HG03064 (cell line): Measurements from ENCODE around the gene CLEC10A.
"Not testable (repeated sequence)": the region's sequence is repeated elsewhere in the genome, so short reads cannot be mapped to it uniquely, and the experiment has no call there.

Experiments used
- ATAC-seq: cut with Tn5 transposase; IDR thresholded peaks from one replicate; pipeline ENCODE4 v1.9.1; 2021; ENCODE audit warnings: low read depth; ENCODE audit not compliant: unreplicated experiment

The CLEC10A gene

GRCh38 chr17:7108981-7109380 is 28.9 kb upstream of the CLEC10A start:
- ATAC-seq = no peak

GRCh38 chr17:7108560-7108925 is 28.5 kb upstream of the CLEC10A start:
- ATAC-seq = no peak

DNA sequence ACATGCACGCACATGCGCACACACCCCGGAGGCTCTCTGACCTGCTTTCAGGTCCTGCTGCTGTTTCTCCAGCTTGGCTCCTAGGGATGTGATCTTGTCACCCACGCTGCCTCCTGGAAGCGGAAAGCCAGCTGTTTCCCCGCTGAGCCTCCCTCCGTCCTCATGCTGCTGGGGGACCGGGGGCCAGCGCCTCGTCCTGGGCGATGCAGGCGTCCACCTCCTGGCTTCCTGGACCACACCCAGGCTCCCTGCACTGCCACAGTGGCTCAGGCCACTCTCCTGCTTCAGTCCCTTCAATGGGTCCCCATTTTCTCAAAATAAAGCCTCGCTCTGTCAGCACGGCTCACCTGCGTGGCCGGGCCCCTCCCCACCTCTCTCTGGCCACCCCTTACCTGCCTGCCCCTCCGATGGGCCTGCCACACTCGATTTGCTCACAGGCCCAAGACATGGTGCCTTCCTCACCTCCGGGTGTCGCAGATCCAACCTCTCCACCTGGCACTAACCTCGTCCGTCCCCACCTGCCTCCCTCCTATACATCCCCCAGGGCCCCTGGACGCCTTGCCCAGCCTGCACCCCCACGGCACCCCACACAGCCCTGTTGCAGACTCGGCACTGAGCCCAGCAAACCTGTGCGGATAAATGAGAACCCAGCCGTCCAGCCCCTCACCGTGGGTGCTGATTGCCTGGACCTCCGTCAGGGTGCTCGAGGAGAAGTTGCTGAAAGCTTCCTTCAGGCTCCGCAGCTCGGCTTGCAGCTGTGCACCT is 27.9 kb upstream of the CLEC10A start:
- no peak for ATAC-seq

- no peak for ATAC-seq
These were observed 27.1 kb upstream of the CLEC10A start for GRCh38 chr17:7107012-7107754.

DNA sequence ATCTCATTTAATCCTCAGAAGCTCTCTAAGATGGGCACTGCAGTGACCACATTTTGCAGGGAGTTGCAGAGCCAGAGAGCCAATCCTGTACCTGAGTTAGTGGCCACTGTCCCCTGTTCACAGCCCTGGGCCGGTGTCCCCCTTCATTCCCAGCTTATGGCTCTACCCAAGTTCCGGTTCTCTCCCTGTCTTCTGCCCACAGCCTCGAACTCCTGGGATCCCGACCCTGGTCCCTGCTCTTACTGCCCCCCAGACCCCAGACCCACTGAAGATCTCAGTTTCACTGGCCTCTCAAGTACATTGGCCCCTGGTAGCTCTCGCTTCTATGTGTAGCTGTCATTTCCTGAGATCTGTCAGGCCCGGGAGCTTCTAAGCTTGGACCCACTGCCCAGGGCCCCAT is 22.4 kb upstream of the CLEC10A start:
- ATAC-seq = no peak

GRCh38 chr17:7101531-7101930 is 21.5 kb upstream of the CLEC10A start:
- ATAC-seq = no peak

DNA sequence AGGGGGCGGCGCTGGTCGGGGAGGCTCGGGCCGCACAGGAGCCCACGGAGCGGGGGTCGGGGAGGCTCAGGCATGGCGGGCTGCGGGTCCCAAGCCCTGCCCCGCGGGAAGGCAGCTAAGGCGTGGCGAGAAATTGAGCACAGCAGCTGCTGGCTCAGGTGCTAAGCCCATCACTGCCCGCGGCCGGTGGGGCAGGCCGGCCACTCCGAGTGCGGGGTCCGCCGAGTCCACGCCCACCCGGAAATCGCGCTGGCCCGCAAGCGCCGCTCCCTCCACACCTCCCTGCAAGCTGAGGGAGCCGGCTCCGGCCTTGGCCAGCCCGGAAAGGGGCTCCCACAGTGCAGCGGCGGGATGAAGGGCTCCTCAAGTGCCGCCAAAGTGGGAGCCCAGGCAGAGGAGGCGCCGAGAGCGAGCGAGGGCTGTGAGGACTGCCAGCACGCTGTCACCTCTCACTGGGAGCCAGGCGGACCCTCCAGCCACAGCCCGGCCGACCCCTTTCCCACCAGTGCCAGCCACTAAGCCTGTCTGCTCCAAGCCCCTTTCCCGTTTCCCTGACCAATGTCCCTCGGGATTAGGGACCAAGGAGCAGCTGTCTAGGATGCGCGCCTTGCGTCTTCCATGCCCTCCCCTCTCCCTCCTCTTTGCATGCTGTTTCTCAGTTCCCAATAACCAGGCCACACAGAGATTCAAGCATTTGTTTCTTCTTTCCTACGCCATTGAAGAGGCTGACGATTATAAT is 20.8 kb upstream of the CLEC10A start:
- ATAC-seq = not testable (repeated sequence)

DNA sequence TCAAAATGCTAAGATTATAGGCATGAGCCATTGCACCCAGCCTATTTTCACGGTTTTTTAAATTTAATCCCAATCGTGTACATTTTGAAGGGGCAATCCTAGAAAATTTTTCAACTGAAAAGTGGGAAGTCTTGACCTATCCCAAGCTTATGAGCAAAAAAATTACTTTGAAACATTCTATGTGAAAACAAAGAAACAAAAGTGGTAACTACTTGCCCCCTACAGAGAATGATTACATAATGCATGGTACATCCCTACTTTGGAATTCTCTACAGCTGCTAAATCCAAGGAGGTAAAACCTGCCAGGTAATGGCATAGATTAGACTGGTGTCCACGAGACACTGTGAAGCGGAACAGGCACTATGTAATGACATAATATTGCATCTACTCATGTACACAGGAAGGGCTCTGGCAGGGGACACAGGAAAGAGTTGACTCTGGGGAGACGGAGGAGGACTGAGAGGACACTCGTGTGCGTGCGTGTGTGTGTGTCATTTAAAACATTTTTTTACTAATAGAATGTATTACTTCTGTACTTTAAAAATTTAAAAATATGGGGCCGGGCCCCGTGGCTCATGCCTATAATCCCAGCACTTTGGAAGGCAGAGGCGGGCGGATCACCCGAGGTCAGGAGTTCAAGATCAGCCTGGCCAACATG is 18.9 kb upstream of the CLEC10A start:
- ATAC-seq = no peak

- no peak for ATAC-seq
These were observed 17.9 kb upstream of the CLEC10A start for GRCh38 chr17:7097940-7098339.

DNA sequence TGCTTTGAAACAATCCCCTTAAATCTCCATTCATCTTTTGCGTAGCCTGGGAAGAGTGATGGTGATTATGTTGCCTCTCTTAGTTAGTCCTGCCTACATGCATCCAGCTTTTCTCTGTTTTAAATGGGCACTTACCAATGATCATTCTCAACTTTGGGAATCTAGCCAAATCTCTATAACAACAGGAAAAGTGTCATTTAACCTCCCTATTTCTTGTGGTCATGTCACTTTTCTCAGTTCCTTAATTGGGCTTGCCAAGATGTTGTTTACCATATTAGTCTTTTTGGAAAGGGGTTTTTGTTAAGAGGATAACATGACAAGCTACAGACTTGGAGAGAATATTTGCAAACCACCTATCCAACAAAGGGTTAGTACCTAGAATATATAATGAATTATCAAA is 15.6 kb upstream of the CLEC10A start:
- ATAC-seq = no peak

- ATAC-seq = no peak
These were observed 14.6 kb upstream of the CLEC10A start for GRCh38 chr17:7094652-7095019.

DNA sequence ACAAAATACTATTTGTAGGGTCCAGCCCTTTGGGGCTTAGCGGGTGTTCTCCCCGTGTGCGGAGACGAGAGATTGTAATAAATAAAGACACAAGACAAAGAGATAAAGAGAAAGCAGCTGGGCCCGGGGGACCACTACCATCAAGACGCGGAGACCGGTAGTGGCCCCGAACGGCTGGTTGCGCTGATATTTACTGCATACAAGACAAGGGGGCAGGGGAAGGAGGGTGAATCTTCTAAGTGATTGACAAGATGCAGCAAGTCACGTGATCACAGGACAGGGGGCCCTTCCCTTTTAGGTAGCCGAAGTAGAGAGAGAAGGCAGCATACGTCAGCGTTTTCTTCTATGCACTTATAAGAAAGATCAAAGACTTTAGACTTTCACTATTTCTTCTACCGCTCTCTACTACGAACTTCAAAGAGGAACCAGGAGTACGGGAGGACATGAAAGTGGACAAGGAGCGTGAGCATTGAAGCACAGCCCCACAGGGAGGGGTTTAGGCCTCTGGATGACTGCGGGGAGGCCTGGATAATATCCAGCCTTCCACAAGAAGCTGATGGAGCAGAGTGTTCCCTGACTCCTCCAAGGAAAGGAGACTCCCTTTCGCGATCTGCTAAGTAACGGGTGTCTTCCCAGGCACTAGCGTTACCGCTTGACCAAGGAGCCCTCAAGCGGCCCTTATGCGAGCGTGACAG is 11.4 kb upstream of the CLEC10A start:
- not testable (repeated sequence) for ATAC-seq

DNA sequence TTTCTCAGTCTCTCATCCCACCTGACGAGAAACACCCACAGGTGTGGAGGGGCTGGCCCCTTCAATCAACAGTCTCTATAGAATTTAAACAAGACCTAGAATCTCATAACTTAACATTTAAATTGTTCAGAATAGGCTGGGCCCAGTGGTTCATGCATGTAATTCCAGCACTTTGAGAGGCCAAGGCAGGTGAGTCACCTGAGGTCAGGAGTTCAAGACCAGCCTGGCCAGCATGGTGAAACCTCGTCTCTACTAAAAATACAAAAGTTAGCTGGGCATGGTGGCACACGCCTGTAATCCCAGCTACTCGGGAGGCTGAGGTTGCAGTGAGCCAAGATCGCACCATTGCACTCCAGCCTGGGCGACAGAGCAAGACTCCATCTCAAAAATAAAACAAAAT is 9.5 kb upstream of the CLEC10A start:
- not testable (repeated sequence) for ATAC-seq

- not testable (repeated sequence) for ATAC-seq
These were observed 8.4 kb upstream of the CLEC10A start for GRCh38 chr17:7088442-7088841.

DNA sequence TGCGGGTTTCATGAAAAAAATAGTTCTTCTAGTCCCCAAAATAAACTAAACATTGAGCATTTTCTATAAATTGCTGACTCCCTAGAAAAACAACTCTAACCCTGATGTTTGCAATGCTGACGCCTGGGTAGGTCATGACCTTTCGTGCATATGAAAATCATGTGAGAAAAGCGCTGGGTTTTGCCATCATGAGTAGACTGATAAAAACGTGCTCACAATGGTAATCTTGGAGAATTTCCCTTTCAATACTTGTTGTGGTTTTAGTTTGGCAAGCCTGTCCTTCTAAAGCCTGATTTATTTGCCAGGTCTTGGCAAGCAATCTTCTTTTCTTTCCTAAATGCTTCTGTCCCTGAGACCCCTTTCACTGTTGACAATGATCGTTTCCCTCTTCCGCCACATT is 4.0 kb upstream of the CLEC10A start:
- ATAC-seq = no peak

GRCh38 chr17:7083592-7083991 is 3.5 kb upstream of the CLEC10A start:
- no peak for ATAC-seq

DNA sequence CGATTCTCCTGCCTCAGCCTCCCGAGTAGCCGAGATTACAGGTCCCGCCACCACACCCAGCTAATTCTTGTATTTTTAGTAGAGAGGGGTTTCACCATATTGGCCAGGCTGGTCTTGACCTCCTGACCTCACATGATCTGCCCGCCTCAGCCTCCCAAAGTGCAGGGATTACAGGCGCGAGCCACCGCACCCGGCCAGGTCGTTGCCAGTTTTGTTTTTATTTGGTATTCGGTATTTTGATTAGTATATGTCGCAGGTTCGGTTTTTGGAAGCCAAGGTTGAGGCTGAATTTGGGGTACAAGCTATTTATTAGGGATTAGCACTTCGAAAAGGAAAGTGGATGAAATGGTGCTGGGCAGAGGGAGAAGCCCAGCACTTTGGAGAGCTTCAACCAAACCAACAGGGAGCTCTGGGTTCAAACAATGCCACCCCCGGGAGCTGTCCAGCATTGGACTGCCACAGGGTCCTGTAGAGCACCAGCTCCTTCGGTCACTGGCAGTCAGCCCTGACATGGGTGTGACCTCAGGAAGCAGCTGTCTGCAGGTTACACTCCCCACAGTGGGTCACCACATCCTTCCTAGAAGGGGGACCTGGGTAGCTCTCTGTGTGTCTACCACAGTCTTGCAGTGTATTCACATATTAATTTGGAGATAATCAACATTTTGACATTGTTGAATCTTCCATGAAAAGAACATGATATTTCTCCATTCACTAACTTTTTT is 1.5 kb upstream of the CLEC10A start:
- no peak for ATAC-seq

- no peak for ATAC-seq
These were observed 498 bp upstream of the CLEC10A start for GRCh38 chr17:7080456-7081041.

DNA sequence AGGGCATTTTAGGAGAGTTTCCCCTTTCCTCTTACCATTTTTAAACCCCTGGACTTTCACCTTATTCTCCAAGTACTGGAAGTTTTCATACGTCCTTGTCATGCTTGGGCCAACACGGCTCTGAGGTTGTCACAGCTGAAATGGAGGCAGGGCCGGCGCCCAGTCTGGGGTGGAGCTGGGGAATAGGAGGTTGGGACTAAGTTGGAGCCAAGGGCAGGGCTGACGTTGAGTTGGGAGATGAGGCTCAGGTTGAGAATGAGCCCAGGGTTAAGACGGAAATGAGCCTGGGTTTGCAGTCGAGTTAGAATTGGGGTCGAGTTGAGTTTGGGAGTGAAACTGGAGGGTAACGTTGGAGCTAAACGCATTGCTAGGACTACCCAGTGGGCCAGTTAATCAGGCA is 1.3 kb downstream of the CLEC10A start:
- ATAC-seq = no peak
